Loucy (cell line): ENCODE measurements around the gene DCAF7.

Experiments used
- CTCF ChIP-seq: fragments of 200-600 bp; sonication (generic); conservative IDR thresholded peaks from 2 replicates; pipeline ENCODE4 v1.5.1; 2014; ENCODE audit warnings: mild to moderate bottlenecking, antibody characterized with exemption, low read length
- EZH2phosphoT487 ChIP-seq: fragments of 200-600 bp; IDR thresholded peaks from 2 replicates; pipeline ENCODE4 v1.6.1; 2018; ENCODE audit warnings: antibody characterized with exemption, mild to moderate bottlenecking, moderate library complexity, borderline replicate concordance

- TF ChIP-seq CTCF: no peak
- no peak for TF ChIP-seq EZH2phosphoT487
Measured at GRCh38 chr17:63519972-63520882, 30.1 kb upstream of the DCAF7 start.
